ENCODE data around the gene KLF8.

DNA sequence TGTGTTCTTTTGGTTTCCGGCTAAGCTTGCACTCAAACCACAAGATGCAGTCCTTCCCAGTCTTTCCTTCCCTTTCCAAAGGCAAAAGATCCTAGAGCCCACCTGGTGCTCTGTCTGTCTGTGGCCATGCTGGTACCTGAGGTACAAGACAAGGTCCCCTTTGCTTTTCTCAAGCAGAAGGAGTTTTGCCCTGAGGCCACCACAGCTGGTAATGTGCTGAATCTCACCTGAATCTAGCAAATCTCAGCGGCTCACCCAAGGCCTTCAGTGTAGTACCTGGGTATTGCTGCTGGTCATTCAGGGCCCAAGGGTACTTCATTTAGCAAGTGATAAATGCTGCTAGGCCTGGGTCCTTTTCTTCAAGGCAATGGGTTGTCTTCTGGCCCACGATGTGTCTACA, 20.5 kb upstream of the KLF8 start:
- no peak for TF ChIP-seq ZNF260 (CRISPR knock-in tag; IDR thresholded peaks at IDR 0.05; ENCODE audit: borderline replicate concordance, low read depth)
- TF ChIP-seq MAFG (CRISPR knock-in tag; IDR thresholded peaks at IDR 0.05) = no peak
- TF ChIP-seq ZKSCAN8 (CRISPR knock-in tag; IDR thresholded peaks at IDR 0.05; ENCODE audit: borderline replicate concordance) = no peak
- no peak for TF ChIP-seq ZNF343 (CRISPR knock-in tag; IDR thresholded peaks at IDR 0.05)
- TF ChIP-seq, protein P1, sequence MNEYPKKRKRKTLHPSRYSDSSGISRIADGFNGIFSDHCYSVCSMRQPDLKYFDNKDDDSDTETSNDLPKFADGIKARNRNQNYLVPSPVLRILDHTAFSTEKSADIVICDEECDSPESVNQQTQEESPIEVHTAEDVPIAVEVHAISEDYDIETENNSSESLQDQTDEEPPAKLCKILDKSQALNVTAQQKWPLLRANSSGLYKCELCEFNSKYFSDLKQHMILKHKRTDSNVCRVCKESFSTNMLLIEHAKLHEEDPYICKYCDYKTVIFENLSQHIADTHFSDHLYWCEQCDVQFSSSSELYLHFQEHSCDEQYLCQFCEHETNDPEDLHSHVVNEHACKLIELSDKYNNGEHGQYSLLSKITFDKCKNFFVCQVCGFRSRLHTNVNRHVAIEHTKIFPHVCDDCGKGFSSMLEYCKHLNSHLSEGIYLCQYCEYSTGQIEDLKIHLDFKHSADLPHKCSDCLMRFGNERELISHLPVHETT (CRISPR knock-in tag; conservative IDR thresholded peaks at IDR 0.05) = no peak
- no peak for TF ChIP-seq BRCA1 (CRISPR knock-in tag; IDR thresholded peaks at IDR 0.05)
- no peak for TF ChIP-seq ZNF224 (CRISPR knock-in tag; IDR thresholded peaks at IDR 0.05)
- no peak for TF ChIP-seq ZNF616 (CRISPR knock-in tag; IDR thresholded peaks at IDR 0.05; ENCODE audit: low read depth)
- no peak for TF ChIP-seq ZFX (CRISPR knock-in tag; IDR thresholded peaks at IDR 0.05; ENCODE audit: low read depth)
- TF ChIP-seq ZNF790 (CRISPR knock-in tag; IDR thresholded peaks at IDR 0.05; ENCODE audit: borderline replicate concordance) = no peak
- no peak for TF ChIP-seq ASH2L (IDR thresholded peaks at IDR 0.05; ENCODE audit: insufficient read length, low read depth, low read length)
- TF ChIP-seq ZNF446 (CRISPR knock-in tag; IDR thresholded peaks at IDR 0.05) = no peak
- TF ChIP-seq SUZ12 (IDR thresholded peaks at IDR 0.05; ENCODE audit: low read depth, low read length) = no peak
- TF ChIP-seq FOXA1 (IDR thresholded peaks at IDR 0.05) = no peak
- no peak for TF ChIP-seq FOXA1 (CRISPR knock-in tag; IDR thresholded peaks at IDR 0.05)

All from HepG2 (cell line).